Astrocyte (in vitro differentiated cells and primary cell): ENCODE data around the gene CAPS.

Source experiments
- EZH2 ChIP-seq: IDR thresholded peaks from 2 replicates; pipeline ENCODE4 v1.6.1; 2012; ENCODE audit warnings: mild to moderate bottlenecking, low read length, inconsistent platforms; ENCODE audit not compliant: insufficient read depth
- TF ChIP-seq, protein P1 (sequence below): IDR thresholded peaks from 2 replicates; pipeline ENCODE4 v1.5.1; 2011; ENCODE audit warnings: low read depth, mild to moderate bottlenecking, inconsistent platforms, low read length, moderate library complexity; ENCODE audit not compliant: insufficient read depth

DNA sequence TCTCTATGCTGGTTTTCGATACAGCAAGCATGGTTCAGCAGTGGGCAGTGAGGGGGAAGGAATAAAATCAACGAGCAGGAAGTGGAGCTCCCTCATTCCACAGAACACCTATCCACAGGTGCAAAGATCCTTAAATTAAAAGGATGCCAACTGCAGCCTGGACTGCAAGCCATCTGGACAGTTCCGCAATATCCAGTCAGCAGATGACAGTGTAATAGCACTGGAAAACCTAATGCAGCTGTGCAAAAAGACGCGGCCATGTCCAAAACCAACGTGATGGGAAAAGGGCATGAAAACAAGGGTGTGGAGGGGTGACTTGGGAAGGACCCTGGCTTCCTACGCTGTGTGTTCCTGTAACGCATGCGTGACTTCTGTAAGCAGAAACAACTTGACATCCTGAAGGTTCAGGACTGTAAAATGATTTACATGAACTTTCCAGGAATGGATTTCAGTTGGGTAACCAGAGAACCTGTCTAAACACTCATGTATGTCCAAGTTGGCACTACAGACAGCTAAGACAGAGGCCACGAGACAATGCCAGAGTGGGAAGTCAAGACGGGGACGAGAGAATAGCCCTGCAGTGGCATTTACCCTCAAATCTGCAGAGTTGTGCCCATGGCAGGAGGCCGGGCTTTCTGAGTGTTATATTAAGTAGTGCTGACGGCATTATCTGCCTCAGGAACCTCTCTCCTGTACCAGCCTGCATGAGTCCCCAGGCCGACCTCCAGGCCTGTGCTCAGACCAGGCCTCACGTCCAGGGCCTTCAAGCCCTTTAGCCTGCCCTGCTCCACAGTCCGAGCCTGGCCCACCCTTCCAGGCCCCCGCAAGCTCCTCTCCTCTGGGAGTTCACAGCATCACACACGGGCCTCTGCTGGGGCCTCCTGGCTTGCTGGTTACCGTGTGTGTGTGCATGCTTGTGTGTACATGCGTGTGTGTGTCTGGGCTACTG lies 26.5 kb downstream of the CAPS start:
- TF ChIP-seq, protein P1, sequence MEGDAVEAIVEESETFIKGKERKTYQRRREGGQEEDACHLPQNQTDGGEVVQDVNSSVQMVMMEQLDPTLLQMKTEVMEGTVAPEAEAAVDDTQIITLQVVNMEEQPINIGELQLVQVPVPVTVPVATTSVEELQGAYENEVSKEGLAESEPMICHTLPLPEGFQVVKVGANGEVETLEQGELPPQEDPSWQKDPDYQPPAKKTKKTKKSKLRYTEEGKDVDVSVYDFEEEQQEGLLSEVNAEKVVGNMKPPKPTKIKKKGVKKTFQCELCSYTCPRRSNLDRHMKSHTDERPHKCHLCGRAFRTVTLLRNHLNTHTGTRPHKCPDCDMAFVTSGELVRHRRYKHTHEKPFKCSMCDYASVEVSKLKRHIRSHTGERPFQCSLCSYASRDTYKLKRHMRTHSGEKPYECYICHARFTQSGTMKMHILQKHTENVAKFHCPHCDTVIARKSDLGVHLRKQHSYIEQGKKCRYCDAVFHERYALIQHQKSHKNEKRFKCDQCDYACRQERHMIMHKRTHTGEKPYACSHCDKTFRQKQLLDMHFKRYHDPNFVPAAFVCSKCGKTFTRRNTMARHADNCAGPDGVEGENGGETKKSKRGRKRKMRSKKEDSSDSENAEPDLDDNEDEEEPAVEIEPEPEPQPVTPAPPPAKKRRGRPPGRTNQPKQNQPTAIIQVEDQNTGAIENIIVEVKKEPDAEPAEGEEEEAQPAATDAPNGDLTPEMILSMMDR: no peak
- TF ChIP-seq EZH2: no peak
